Measurements from ENCODE around the gene FAM153A.
"Not testable (repeated sequence)": the region's sequence is repeated elsewhere in the genome, so short reads cannot be mapped to it uniquely, and the experiment has no call there.

FAM153A gene

GRCh38 chr5:177801427-177801826 is 18.7 kb upstream of the FAM153A start:
- not testable (repeated sequence) for H3K4me3 ChIP-seq (ENCODE audit: low read length); H3K9ac ChIP-seq (ENCODE audit: low read depth, low read length); H3K4me1 ChIP-seq (ENCODE audit: insufficient read depth, low read length); H3K27ac ChIP-seq (ENCODE audit: low read depth, low read length); H3K27me3 ChIP-seq (ENCODE audit: insufficient read depth, low read length); H3K36me3 ChIP-seq (ENCODE audit: insufficient read depth, low read length); H3K9me3 ChIP-seq (ENCODE audit: insufficient read depth, low read depth, low read length)
- WGBS = no CpG with 5 or more reads among the region's 5 CpGs

GRCh38 chr5:177798237-177798840 is 15.6 kb upstream of the FAM153A start:
- H3K9me3 ChIP-seq (ENCODE audit: insufficient read depth, low read depth, low read length); H3K4me3 ChIP-seq (ENCODE audit: low read length); H3K36me3 ChIP-seq (ENCODE audit: insufficient read depth, low read length); H3K27ac ChIP-seq (ENCODE audit: low read depth, low read length); H3K9ac ChIP-seq (ENCODE audit: low read depth, low read length); H3K4me1 ChIP-seq (ENCODE audit: insufficient read depth, low read length); H3K27me3 ChIP-seq (ENCODE audit: insufficient read depth, low read length): not testable (repeated sequence)
- 78% methylated on average over 9 of the region's 19 CpGs for WGBS

- H3K36me3 ChIP-seq (ENCODE audit: insufficient read depth, low read length); H3K4me1 ChIP-seq (ENCODE audit: insufficient read depth, low read length); H3K27ac ChIP-seq (ENCODE audit: low read depth, low read length); H3K4me3 ChIP-seq (ENCODE audit: low read length); H3K9ac ChIP-seq (ENCODE audit: low read depth, low read length); H3K9me3 ChIP-seq (ENCODE audit: insufficient read depth, low read depth, low read length); H3K27me3 ChIP-seq (ENCODE audit: insufficient read depth, low read length): not testable (repeated sequence)
- 92% methylated on average over 4 of the region's 9 CpGs for whole genome bisulfite sequencing
Observed at GRCh38 chr5:177793272-177793671, 10.6 kb upstream of the FAM153A start.

GRCh38 chr5:177791649-177792048 is 8.9 kb upstream of the FAM153A start:
- H3K27me3 ChIP-seq (ENCODE audit: insufficient read depth, low read length); H3K9me3 ChIP-seq (ENCODE audit: insufficient read depth, low read depth, low read length): not testable (repeated sequence)
- 82% methylated on average over 3 of the region's 12 CpGs for WGBS

GRCh38 chr5:177782169-177782568 is 530 bp downstream of the FAM153A start:
- WGBS = 100% methylated on average over 10 of the region's 23 CpGs
- H3K9me3 ChIP-seq (ENCODE audit: insufficient read depth, low read depth, low read length); H3K27me3 ChIP-seq (ENCODE audit: insufficient read depth, low read length); H3K9ac ChIP-seq (ENCODE audit: low read depth, low read length); H3K4me3 ChIP-seq (ENCODE audit: low read length); H3K36me3 ChIP-seq (ENCODE audit: insufficient read depth, low read length); H3K4me1 ChIP-seq (ENCODE audit: insufficient read depth, low read length); H3K27ac ChIP-seq (ENCODE audit: low read depth, low read length): not testable (repeated sequence)

More at GRCh38 chr5:177791649-177792048, 8.9 kb upstream of the FAM153A start:
- not testable (repeated sequence) for H3K36me3 ChIP-seq (ENCODE audit: insufficient read depth, low read length); H3K4me1 ChIP-seq (ENCODE audit: insufficient read depth, low read length); H3K27ac ChIP-seq (ENCODE audit: low read depth, low read length); H3K4me3 ChIP-seq (ENCODE audit: low read length); H3K9ac ChIP-seq (ENCODE audit: low read depth, low read length)

GRCh38 chr5:177771206-177771605 is 11.5 kb downstream of the FAM153A start:
- H3K36me3 ChIP-seq (ENCODE audit: insufficient read depth, low read length); H3K4me3 ChIP-seq (ENCODE audit: low read length); H3K9me3 ChIP-seq (ENCODE audit: insufficient read depth, low read depth, low read length); H3K9ac ChIP-seq (ENCODE audit: low read depth, low read length); H3K27ac ChIP-seq (ENCODE audit: low read depth, low read length); H3K4me1 ChIP-seq (ENCODE audit: insufficient read depth, low read length); H3K27me3 ChIP-seq (ENCODE audit: insufficient read depth, low read length): not testable (repeated sequence)
- no CpG with 5 or more reads among the region's 3 CpGs for WGBS

GRCh38 chr5:177770646-177771045 is 12.1 kb downstream of the FAM153A start:
- H3K36me3 ChIP-seq (ENCODE audit: insufficient read depth, low read length); H3K27me3 ChIP-seq (ENCODE audit: insufficient read depth, low read length); H3K4me1 ChIP-seq (ENCODE audit: insufficient read depth, low read length); H3K27ac ChIP-seq (ENCODE audit: low read depth, low read length); H3K9ac ChIP-seq (ENCODE audit: low read depth, low read length); H3K9me3 ChIP-seq (ENCODE audit: insufficient read depth, low read depth, low read length); H3K4me3 ChIP-seq (ENCODE audit: low read length): not testable (repeated sequence)
- 100% methylated on average over 1 of the region's 2 CpGs for WGBS

- H3K9me3 ChIP-seq (ENCODE audit: insufficient read depth, low read depth, low read length); H3K27ac ChIP-seq (ENCODE audit: low read depth, low read length); H3K4me1 ChIP-seq (ENCODE audit: insufficient read depth, low read length); H3K4me3 ChIP-seq (ENCODE audit: low read length); H3K27me3 ChIP-seq (ENCODE audit: insufficient read depth, low read length); H3K36me3 ChIP-seq (ENCODE audit: insufficient read depth, low read length); H3K9ac ChIP-seq (ENCODE audit: low read depth, low read length): not testable (repeated sequence)
- WGBS = 100% methylated on average over 1 of the region's 15 CpGs
Observed at GRCh38 chr5:177763737-177764508, 18.8 kb downstream of the FAM153A start.

GRCh38 chr5:177760954-177761353 is 21.7 kb downstream of the FAM153A start:
- WGBS = 88% methylated on average over 4 of the region's 8 CpGs
- H3K9me3 ChIP-seq (ENCODE audit: insufficient read depth, low read depth, low read length); H3K27me3 ChIP-seq (ENCODE audit: insufficient read depth, low read length); H3K27ac ChIP-seq (ENCODE audit: low read depth, low read length); H3K4me3 ChIP-seq (ENCODE audit: low read length); H3K36me3 ChIP-seq (ENCODE audit: insufficient read depth, low read length); H3K9ac ChIP-seq (ENCODE audit: low read depth, low read length); H3K4me1 ChIP-seq (ENCODE audit: insufficient read depth, low read length): not testable (repeated sequence)

- H3K4me1 ChIP-seq (ENCODE audit: insufficient read depth, low read length); H3K9me3 ChIP-seq (ENCODE audit: insufficient read depth, low read depth, low read length): not testable (repeated sequence)
- WGBS = 94% methylated on average over 2 of the region's 2 CpGs
Observed at GRCh38 chr5:177747354-177747753, 35.3 kb downstream of the FAM153A start.

GRCh38 chr5:177724858-177725257 is 57.8 kb downstream of the FAM153A start:
- H3K4me3 ChIP-seq (ENCODE audit: low read length); H3K9me3 ChIP-seq (ENCODE audit: insufficient read depth, low read depth, low read length); H3K27me3 ChIP-seq (ENCODE audit: insufficient read depth, low read length); H3K27ac ChIP-seq (ENCODE audit: low read depth, low read length); H3K36me3 ChIP-seq (ENCODE audit: insufficient read depth, low read length); H3K4me1 ChIP-seq (ENCODE audit: insufficient read depth, low read length); H3K9ac ChIP-seq (ENCODE audit: low read depth, low read length): not testable (repeated sequence)
- WGBS = no CpG with 5 or more reads among the region's 7 CpGs

More at GRCh38 chr5:177747354-177747753, 35.3 kb downstream of the FAM153A start:
- H3K27me3 ChIP-seq (ENCODE audit: insufficient read depth, low read length); H3K27ac ChIP-seq (ENCODE audit: low read depth, low read length); H3K9ac ChIP-seq (ENCODE audit: low read depth, low read length); H3K4me3 ChIP-seq (ENCODE audit: low read length); H3K36me3 ChIP-seq (ENCODE audit: insufficient read depth, low read length): not testable (repeated sequence)
